ENCODE measurements around the gene LHPP. TPM values are rescaled to one million over a fixed set of nuclear protein-coding genes. Genes with fewer than 3 reads are reported as not detected.

The LHPP gene
- total RNA-seq, 1 donor from 2014 or later, result 24.5 TPM

DNA sequence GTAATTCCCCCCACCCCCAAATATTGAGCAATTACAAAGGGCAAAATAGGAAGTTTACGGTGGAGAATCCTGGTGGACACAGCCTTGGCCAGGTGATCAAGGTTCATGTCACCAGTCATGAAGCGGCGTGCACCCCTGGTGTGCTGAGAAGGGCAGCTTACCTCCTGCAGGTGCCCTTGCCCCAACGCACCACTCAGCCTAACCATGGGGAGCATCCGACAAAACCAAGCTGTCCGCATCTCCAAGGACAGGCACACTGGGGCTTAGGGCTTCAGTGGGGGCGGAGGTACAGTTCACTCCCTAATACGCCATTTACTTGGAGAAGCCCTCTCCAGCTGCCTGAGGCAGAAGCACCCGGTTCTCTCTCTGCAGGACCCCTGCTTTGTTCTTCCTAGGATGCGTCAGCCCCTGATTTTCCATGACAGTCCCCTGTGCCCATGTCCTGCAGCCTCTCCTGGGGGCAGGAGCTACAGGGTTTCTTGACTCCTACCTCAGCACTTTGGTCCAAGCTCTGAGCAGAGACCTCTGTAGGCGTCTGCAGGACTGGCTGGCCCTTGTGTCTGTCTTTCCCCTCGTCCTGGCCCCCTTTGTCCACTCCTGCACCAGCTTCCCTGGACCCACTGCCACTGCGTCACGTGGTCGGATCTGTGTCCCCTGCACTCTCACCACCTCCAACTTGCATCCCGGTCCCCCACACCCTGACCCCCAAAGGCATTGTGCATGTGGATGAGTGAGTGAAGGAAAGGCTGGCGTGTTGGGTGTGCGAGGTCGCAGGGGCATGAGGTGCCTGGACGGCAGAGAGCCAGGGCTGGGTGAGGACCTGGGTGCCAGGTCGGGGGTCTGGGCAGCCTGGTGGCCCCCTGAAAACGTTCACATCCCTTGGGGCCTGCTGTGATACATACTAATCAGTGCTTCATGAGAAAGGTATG, 113.7 kb downstream of the LHPP start:
- H3K4me3 ChIP-seq, result no peak overlapping the region
- no peaks in the 10 kb centered on the region for H3K4me1 ChIP-seq
- H3K9me3 Mint-ChIP-seq, result peaks cover 5% of the 10 kb centered on the region
- no peak for DNase-seq (ENCODE audit: low spot score)
- no peaks in the 10 kb centered on the region for H3K36me3 Mint-ChIP-seq
- no peak overlapping the region for H3K4me3 Mint-ChIP-seq
- H3K36me3 ChIP-seq, result no peaks in the 10 kb centered on the region
- H3K9me3 ChIP-seq (ENCODE audit: low read depth), result peaks cover 2% of the 10 kb centered on the region
- no peaks in the 10 kb centered on the region for H3K27me3 ChIP-seq
- H3K9ac ChIP-seq, result no peak overlapping the region
- H3F3A ChIP-seq (ENCODE audit: low read depth), result no peaks in the 10 kb centered on the region
- no peaks in the 10 kb centered on the region for H4K20me1 ChIP-seq (ENCODE audit: low read depth)
- no peaks in the 10 kb centered on the region for H3K79me2 ChIP-seq (ENCODE audit: low read depth)
- no peak overlapping the region for H3K4me2 ChIP-seq
- H3K4me1 Mint-ChIP-seq, result no peaks in the 10 kb centered on the region
- H2AFZ ChIP-seq (replicated peaks), result no peak overlapping the region
- H3K27ac Mint-ChIP-seq, result no peak overlapping the region
- no peak overlapping the region for H3K27ac ChIP-seq
- H3K27me3 Mint-ChIP-seq (ENCODE audit: insufficient read depth, low read depth), result peaks cover 9% of the 10 kb centered on the region
- no peak for TF ChIP-seq EZH2phosphoT487 (IDR thresholded peaks at IDR 0.05)
- no peak for TF ChIP-seq CTCF (IDR thresholded peaks at IDR 0.05)
- TF ChIP-seq EZH2 (IDR thresholded peaks at IDR 0.05), result no peak

DNA sequence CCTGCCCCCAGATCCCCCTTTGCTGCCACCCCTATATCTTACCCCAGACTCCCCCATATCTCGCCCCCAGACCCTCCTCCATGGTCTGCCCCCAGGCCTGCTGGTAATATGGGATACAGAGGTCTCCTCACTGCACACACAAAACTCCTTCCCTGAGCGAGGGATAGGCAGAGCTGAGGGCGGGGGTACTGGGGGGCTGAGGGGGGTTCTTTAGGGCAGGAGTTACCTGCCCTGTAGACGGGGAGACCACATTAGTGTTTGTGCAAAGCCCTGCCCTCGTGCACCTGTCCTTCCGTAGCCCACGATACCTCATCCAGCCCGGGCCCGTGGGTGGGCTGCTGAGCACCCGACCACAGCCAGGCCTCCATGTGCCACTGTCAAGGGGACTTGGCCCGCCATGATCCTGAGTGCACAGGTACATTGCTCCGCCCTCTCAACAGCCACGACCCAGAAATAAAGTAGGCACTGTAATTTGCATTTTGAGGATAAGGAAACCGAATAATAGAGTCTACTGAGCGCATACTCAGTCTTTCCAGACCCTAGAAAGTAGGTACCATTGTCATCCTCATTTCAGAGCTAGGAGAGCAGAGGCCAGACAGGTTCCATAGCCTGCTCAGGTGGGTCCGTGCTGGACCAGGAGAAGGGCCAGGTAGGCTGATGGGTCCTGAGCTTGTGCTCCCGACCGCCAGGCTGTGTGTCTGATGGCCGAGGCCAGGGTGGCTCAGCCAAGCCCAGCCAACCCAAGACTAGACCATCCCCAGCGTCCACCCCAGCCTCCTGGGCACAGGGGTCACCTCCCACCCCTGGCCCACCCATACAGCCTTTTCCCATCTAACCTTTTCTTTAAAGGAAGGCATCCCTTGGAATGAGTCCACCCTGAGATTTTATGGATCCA, 115.2 kb downstream of the LHPP start:
- Mint-ChIP-seq H3K4me1 (no peaks in the 10 kb centered on the region), H3K27ac (no peak overlapping the region), H3K9me3 (peaks cover 14% of the 10 kb centered on the region), H3K36me3 (no peaks in the 10 kb centered on the region), H3K27me3 (ENCODE audit: insufficient read depth, low read depth) (peaks cover 6% of the 10 kb centered on the region), H3K4me3 (no peak overlapping the region)
- peaks cover 3% of the 10 kb centered on the region for H3K9me3 ChIP-seq (ENCODE audit: low read depth)
- no peak for TF ChIP-seq CTCF (IDR thresholded peaks at IDR 0.05)
- no peak for TF ChIP-seq EZH2phosphoT487 (IDR thresholded peaks at IDR 0.05)
- no peak for TF ChIP-seq EZH2 (IDR thresholded peaks at IDR 0.05)
- H3K9ac ChIP-seq, result no peak overlapping the region
- H3K4me1 ChIP-seq, result no peaks in the 10 kb centered on the region
- DNase-seq (ENCODE audit: low spot score), result no peak
- H3K36me3 ChIP-seq, result no peaks in the 10 kb centered on the region
- H3K27me3 ChIP-seq, result no peaks in the 10 kb centered on the region
- no peak overlapping the region for H2AFZ ChIP-seq (replicated peaks)
- H3K4me2 ChIP-seq, result no peak overlapping the region
- H3K79me2 ChIP-seq (ENCODE audit: low read depth), result no peaks in the 10 kb centered on the region
- no peaks in the 10 kb centered on the region for H4K20me1 ChIP-seq (ENCODE audit: low read depth)
- no peaks in the 10 kb centered on the region for H3F3A ChIP-seq (ENCODE audit: low read depth)
- no peak overlapping the region for H3K4me3 ChIP-seq
- no peak overlapping the region for H3K27ac ChIP-seq

DNA sequence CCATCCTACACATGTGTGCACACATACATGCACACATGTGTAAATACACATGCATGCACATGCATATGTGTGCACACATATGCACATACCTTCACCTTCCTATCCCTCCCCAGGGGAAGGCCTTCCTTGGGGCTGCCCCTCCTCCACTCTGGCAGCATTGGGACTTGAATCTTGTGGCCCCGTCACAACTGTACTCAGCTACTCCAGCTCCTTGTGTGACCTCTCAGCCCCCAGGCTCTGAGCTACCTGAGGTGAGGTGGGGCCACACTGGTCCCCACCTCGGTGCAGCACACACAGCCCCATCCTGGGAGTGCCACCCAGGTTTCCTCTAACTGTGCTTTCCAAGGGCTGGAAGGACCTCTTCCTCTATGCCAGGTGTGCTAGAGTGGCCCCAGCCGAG, 116.0 kb downstream of the LHPP start:
- Mint-ChIP-seq H3K36me3 (no peaks in the 10 kb centered on the region), H3K27me3 (ENCODE audit: insufficient read depth, low read depth) (peaks cover 6% of the 10 kb centered on the region), H3K9me3 (peaks cover 14% of the 10 kb centered on the region), H3K4me3 (no peak overlapping the region), H3K4me1 (no peaks in the 10 kb centered on the region), H3K27ac (peak overlapping the region; percentile 35)
- Histone ChIP-seq H3K4me2 (no peak overlapping the region), H3K4me1 (no peaks in the 10 kb centered on the region), H3K9ac (no peak overlapping the region), H3K79me2 (ENCODE audit: low read depth) (no peaks in the 10 kb centered on the region), H3F3A (ENCODE audit: low read depth) (no peaks in the 10 kb centered on the region), H2AFZ (replicated peaks) (no peak overlapping the region), H3K27ac (no peak overlapping the region), H3K9me3 (ENCODE audit: low read depth) (peaks cover 3% of the 10 kb centered on the region), H3K27me3 (no peaks in the 10 kb centered on the region), H3K4me3 (no peak overlapping the region), H3K36me3 (no peaks in the 10 kb centered on the region), H4K20me1 (ENCODE audit: low read depth) (no peaks in the 10 kb centered on the region)
- TF ChIP-seq EZH2 (IDR thresholded peaks at IDR 0.05), result no peak
- TF ChIP-seq CTCF (IDR thresholded peaks at IDR 0.05), result no peak
- no peak for TF ChIP-seq EZH2phosphoT487 (IDR thresholded peaks at IDR 0.05)
- DNase-seq (ENCODE audit: low spot score), result no peak

Measured in neural progenitor cell (in vitro differentiated cells).